GM18526 (cell line): ENCODE results near the gene GNB3.
A peak's percentile ranks its signal among the peaks of the same experiment; 100 is the strongest.

Source experiments
- POLR2A ChIP-seq: IDR thresholded peaks from 3 replicates; pipeline ENCODE4 v1.6.1; 2011; ENCODE audit not compliant: insufficient read length; ENCODE audit errors: extremely low read depth

Gene GNB3

DNA sequence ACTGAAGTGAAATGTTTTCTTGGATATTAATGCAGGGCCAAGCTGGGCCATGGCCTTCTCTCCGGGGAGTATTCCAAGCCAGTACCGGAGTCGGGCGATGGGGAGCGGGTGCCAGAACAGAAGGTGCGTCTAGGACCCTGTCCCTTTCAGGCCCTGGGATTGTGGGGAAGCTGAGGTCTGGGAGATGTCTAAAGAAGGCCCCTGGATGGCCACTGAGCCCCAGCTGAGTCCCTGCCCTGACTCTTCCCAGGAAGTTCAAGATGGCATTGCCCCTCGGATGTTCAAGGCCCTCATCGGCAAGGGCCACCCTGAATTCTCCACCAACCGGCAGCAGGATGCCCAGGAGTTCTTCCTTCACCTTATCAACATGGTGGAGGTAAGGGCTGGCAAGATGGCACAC is 19.4 kb downstream of the GNB3 start:
- no peak for TF ChIP-seq POLR2A

DNA sequence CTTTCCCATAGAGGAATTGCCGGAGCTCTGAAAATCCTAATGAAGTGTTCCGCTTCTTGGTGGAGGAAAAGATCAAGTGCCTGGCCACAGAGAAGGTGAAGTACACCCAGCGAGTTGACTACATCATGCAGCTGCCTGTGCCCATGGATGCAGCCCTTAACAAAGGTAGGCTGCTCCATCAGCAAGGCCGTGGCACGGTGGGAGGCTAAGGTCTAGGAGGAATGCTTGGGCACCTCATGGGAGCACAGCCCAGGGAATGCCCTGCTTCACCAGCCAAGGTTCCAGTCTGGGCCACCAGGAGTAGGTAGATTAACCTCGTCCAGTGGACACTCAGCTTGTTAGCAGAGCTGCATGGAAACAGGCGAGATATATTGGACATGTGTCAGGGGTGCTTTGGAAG is 20.2 kb downstream of the GNB3 start:
- no peak for TF ChIP-seq POLR2A

DNA sequence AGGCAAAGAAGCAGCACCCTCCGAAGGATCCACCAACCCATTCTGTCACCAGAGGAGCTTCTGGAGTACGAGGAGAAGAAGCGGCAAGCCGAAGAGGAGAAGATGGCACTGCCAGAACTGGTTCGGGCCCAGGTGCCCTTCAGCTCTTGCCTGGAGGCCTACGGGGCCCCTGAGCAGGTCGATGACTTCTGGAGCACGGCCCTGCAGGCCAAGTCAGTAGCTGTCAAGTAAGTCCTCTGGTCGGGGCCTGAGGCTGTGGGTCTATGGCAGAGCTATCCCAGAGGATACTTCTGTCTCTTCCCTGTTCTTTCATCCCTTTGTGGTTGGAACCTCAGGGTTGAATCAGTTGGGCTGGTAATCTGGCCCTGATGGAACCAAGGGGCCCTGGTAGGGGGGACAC is 20.7 kb downstream of the GNB3 start:
- no peak for TF ChIP-seq POLR2A

DNA sequence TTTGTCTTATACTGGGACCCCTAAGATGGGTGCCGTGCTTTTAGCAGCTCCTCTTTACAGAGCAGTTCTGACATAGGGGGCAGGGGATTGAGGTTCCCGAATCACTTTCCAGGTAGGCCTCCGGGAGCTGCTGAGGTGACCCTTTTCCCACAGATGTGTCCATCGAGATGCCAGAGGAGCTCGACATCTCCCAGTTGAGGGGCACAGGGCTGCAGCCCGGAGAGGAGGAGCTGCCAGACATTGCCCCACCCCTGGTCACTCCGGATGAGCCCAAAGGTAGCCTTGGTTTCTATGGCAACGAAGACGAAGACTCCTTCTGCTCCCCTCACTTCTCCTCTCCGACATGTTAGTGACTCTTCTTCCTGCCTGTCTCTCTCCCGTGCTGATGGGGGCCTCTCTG is 22.3 kb downstream of the GNB3 start:
- no peak for TF ChIP-seq POLR2A

DNA sequence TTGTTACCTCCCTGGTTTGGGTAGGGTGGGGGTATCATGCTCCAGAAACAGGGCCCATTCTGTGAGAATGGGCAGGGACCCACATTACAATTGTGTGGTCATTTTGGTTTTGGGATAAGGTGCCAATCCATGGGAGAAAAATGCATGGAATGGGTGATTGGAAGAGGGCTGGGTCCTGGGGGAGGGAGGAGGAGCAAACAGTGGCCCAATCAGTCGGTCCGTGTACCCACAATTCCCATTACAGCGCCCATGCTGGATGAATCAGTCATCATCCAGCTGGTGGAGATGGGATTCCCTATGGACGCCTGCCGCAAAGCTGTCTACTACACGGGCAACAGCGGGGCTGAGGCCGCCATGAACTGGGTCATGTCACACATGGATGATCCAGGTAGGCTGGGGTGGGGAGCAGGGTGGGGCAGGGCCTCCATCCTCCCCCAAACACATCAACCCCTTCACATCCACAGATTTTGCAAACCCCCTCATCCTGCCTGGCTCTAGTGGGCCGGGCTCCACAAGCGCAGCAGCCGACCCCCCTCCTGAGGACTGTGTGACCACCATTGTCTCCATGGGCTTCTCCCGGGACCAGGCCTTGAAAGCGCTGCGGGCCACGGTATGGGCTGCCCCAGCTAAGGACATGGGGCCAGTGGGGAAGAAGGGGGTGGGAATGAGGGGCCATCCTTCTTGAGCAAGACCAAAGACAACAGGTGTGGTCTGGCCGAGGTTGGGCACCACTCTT is 23.0 kb downstream of the GNB3 start:
- TF ChIP-seq POLR2A = no peak

DNA sequence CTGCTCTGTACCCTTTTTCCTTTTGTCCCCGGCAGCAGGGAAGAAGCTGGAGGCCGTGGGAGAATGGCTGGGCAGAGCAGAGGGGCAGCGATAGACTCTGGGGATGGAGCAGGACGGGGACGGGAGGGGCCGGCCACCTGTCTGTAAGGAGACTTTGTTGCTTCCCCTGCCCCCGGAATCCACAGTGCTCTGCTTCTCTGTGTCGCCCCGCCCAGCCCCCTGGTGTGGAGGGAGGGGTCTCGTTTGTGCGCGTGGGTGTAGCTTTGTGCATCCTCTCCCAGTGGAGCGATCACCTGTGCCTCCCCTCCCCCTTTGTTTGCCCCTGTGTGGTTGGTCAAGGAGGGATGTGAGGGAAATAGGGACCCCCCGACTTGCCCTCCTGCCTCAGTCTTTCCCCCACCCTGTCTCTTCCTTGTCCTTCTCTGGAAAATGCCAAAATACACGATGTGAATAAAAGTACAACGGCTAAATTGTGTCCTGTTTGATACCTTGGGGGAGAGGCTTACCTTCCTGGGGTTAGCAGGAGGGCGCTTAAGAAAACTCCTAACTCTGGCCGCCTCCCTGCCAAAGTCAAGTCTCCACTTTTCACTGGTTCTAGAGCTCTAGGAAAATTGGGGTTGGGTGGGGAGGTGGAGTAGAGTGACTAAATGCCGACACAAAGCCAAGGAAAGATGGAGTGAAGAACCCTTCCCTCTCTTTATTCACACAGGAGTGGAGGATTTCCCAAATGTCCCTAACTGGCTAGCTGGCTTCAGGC is 25.6 kb downstream of the GNB3 start:
- no peak for TF ChIP-seq POLR2A

DNA sequence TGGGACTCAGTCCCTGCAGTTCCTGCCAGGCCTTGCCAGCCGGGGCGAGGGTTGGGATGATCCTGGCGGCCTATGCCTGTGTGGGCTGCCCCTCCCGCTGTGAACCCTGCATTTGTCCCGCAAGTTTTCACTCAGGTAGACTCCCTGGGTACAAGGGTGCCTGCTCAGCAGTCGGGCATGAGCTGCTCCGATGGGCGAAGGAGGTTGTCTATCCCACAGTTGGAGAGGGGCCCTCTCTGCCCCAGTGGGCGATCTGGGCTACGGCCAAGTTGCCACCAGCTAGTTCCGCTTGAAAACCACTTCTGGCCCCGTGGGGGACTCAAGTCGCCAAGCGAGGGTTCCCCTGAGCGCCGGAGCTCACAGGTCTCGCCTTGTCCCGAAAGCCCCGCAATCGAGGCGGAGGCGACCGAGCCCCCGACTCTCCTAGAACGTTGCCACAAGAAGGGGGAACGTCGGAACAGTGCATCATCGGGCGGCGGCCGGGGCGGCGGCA is 26.2 kb downstream of the GNB3 start:
- TF ChIP-seq POLR2A = no peak

DNA sequence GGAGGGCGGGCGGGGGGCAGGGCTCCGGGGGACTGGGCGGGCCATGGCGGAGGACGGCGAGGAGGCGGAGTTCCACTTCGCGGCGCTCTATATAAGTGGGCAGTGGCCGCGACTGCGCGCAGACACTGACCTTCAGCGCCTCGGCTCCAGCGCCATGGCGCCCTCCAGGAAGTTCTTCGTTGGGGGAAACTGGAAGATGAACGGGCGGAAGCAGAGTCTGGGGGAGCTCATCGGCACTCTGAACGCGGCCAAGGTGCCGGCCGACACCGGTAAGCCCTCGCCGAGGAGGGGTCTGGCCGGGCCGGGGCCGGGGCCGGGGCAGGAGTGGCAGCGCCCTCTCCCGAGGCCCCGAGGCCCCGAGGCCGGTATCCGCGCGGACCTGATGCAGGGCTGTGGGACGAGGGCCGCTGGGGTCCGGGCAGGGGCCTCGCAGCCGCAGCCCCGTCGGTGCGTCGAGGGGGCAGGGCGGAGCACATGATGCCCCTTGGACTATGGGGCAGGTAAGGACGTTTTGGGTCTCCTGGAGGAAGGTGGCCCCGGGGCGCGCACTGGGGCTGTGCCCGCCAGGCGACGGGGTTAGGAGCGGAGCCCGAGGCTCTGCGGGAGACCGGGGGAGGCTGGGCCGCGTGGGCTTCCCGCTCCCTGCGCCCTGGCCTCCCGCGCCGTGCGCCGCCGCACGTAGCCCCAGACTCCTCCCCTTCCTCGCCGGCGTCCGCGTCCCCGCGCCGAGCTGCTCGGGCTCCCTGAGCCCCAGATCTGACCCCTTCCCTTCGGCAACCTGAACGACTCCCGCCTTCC is 26.9 kb downstream of the GNB3 start, which contains the start of gene TPI1:
Gene TPI1 (plus strand): TSS at position 119 of the 798 bp plus-strand sequence. CDS start 36 bp downstream, at position 155.
- peak; percentile 99 for TF ChIP-seq POLR2A

DNA sequence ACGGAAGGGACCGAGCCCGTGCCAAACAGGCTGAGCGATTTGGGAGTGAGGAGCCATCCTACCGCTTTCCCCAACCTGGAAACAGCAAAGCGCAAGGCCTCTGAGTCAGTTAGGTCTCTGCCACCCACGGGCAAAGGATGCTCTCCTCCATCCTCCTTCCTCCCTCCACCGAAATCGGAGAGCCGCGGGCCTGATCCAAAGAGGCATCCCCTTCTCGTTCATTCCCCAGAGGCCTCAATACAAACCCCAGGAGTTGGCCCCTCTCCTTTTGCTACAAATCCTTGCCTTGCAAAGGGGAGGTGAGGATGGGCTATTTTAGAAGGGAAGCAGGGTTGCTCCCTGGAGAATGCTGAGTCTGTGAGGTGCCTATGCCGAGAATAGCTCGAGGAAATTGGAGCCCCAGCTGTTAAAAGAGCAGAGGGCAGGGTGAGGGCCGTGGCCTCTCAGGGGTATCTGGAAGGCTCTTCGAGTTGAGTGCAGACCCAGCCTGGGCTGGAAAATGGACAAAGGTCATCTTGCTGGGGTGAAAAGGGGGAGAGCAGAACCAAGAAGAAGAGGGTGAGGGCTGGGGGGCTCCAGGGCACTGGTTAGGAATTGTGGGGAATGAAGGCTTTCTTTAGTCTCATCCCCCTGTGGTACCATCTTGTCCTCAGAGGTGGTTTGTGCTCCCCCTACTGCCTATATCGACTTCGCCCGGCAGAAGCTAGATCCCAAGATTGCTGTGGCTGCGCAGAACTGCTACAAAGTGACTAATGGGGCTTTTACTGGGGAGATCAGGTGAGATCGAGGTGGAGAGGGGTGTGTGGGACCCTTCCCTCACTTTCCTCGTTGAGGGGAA is 27.7 kb downstream of the GNB3 start:
- TF ChIP-seq POLR2A = no peak

DNA sequence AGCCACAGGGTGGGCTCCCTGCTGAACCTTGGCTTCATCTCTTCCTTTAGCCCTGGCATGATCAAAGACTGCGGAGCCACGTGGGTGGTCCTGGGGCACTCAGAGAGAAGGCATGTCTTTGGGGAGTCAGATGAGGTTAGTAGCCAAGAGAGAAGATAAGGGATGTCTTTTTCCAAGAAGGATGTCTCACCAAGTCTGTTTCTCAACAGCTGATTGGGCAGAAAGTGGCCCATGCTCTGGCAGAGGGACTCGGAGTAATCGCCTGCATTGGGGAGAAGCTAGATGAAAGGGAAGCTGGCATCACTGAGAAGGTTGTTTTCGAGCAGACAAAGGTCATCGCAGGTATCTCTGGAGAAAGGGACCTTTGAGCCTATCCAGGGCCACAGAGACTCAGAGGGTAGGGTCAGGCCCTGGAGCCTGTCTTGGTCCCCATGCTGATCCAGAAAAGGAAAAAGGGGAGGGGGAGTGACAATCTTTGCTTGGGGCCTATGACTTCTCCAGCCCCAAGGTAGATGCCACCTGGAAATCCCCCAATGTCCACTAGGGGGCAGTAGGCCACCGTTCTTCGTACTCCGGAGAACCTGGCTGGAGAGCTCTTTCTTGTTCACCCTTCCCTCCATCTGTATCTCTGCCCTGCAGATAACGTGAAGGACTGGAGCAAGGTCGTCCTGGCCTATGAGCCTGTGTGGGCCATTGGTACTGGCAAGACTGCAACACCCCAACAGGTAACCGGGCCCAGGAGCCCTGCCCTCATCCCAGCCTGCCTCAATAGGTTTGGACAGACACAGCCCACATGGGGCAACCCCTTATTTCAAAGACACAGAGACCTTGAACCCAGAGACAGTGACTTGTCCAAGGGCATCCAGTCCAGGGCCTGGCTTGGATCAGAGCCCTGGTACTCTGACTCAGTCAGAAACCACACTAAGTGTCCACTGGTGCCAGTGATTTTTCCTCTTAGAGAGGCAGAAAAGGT is 28.6 kb downstream of the GNB3 start:
- no peak for TF ChIP-seq POLR2A

DNA sequence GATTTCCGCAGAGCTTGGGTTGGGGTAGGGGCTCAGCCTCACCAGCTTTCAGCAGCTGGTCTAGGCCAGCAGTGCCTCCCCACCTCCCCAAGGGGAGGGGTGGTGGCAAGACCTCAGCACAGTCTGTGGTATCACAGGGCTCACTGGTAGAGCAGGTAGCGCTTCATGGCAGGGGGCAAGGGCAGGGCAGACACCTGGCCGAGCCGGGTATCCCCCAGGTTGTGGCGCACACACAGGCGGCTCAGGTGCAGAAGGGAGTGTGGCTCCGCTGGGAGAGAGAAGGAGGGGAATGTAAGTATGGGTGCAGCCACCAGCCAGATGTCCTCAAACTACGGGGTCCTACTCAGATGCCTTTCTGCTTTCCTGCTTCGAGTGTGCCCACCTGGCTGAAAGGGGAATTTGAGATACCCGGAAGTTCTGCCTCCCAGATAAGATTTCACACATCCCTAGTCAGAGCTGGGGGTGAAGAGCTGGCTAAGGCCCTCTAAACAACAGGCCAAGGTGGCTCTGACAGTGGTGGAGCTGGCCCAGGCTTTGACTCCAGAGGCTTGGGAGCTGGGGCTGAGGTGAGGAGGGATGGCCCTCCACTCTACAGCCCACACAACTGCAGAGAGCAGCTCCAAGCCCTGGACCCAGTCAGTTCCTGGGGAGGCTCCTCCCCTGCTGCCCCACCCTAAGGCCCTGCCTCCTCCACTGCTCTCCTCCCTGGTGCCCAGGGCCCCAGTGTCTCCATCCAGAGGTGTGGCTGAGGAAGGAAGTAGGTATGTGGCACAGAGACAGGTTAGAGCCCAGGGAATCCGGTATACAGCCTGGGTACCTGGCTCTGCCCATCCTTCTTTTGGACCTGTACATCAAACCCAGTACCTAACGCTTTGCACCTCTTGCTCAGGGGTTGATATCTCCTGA is 30.6 kb downstream of the GNB3 start:
- no peak for TF ChIP-seq POLR2A
